K562 (cell line): ENCODE results near the gene PSMB8.

Experiments
- CREB1 ChIP-seq, 2 experiments: sonication (generic) in 1 of 2; formaldehyde crosslinking in 1 of 2; IDR thresholded peaks; 2 replicates each; pipeline versions ENCODE4 v1.6.1 to v1.8.0; 2012 to 2022; ENCODE audit warnings: inconsistent platforms in 1 of 2, mild to moderate bottlenecking in 1 of 2, missing genetic modification reagents in 1 of 2, moderate library complexity in 1 of 2
- HLTF ChIP-seq: fragments of 450-650 bp; IDR thresholded peaks from 2 replicates; pipeline ENCODE4 v1.6.1; 2016
- HMG20B ChIP-seq: fragments of 250-450 bp; sonication (Bioruptor Pico); IDR thresholded peaks from 2 replicates; pipeline ENCODE4 v1.5.0; 2021; ENCODE audit warnings: mild to moderate bottlenecking
- TCFL5 ChIP-seq: fragments of 250-450 bp; sonication (Bioruptor Pico); conservative IDR thresholded peaks from 2 replicates; pipeline ENCODE4 v1.6.1; 2021; ENCODE audit warnings: mild to moderate bottlenecking, moderate library complexity, matching md5 sums
- TF ChIP-seq, protein P1 (sequence below): sonication (generic); formaldehyde crosslinking; IDR thresholded peaks from 2 replicates; pipeline ENCODE4 v1.8.0; 2022; ENCODE audit warnings: mild to moderate bottlenecking, missing genetic modification reagents, borderline replicate concordance
- TF ChIP-seq, protein P2 (sequence below): fragments of 250-450 bp; sonication (Bioruptor Pico); IDR thresholded peaks from 2 replicates; pipeline ENCODE4 v1.8.0; 2021; ENCODE audit warnings: mild to moderate bottlenecking, moderate library complexity
- TF ChIP-seq, protein P3 (sequence below), 2 experiments: fragments of 150-350 bp in 1 of 2; IDR thresholded peaks; 2 replicates each; pipeline ENCODE4 v1.6.1; 2012 to 2016; ENCODE audit warnings: low read depth in 2 of 2, low read length in 2 of 2, mild to moderate bottlenecking in 1 of 2, moderate library complexity in 1 of 2
- TF ChIP-seq, protein P4 (sequence below): sonication (generic); formaldehyde crosslinking; IDR thresholded peaks from 2 replicates; pipeline ENCODE4 v1.8.0; 2022; ENCODE audit warnings: mild to moderate bottlenecking, low read depth, missing genetic modification reagents

DNA sequence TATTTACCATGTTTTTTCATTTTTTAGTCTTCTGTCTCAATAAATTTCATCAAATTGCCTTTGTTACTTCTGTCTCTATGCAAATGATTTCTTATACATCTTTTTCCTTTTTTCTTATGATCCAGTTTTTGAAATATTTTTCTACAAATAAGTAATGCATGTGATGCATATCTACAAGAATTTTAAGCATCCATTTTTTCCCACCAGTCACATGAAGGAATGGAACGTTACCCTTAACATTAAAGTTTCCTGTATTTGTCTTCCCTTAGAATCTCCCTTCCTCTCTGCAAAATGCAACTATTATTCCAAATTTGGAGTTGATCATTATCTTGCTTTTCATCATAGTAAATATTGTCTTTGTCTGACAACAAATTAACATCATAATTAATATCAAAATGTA is 45.7 kb upstream of the PSMB8 start:
- TF ChIP-seq TCFL5 (CRISPR knock-in tag): no peak
- TF ChIP-seq, protein P1, sequence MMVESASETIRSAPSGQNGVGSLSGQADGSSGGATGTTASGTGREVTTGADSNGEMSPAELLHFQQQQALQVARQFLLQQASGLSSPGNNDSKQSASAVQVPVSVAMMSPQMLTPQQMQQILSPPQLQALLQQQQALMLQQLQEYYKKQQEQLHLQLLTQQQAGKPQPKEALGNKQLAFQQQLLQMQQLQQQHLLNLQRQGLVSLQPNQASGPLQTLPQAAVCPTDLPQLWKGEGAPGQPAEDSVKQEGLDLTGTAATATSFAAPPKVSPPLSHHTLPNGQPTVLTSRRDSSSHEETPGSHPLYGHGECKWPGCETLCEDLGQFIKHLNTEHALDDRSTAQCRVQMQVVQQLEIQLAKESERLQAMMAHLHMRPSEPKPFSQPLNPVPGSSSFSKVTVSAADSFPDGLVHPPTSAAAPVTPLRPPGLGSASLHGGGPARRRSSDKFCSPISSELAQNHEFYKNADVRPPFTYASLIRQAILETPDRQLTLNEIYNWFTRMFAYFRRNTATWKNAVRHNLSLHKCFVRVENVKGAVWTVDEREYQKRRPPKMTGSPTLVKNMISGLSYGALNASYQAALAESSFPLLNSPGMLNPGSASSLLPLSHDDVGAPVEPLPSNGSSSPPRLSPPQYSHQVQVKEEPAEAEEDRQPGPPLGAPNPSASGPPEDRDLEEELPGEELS (CRISPR knock-in tag): no peak
- no peak for TF ChIP-seq HLTF
- TF ChIP-seq CREB1 (IDR thresholded peaks at IDR 0.05): no peak
- no peak for TF ChIP-seq CREB1 (CRISPR knock-in tag; IDR thresholded peaks at IDR 0.05)
- TF ChIP-seq, protein P2, sequence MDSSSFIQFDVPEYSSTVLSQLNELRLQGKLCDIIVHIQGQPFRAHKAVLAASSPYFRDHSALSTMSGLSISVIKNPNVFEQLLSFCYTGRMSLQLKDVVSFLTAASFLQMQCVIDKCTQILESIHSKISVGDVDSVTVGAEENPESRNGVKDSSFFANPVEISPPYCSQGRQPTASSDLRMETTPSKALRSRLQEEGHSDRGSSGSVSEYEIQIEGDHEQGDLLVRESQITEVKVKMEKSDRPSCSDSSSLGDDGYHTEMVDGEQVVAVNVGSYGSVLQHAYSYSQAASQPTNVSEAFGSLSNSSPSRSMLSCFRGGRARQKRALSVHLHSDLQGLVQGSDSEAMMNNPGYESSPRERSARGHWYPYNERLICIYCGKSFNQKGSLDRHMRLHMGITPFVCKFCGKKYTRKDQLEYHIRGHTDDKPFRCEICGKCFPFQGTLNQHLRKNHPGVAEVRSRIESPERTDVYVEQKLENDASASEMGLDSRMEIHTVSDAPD (CRISPR knock-in tag): no peak
- no peak for TF ChIP-seq HMG20B (CRISPR knock-in tag)
- TF ChIP-seq, protein P3, sequence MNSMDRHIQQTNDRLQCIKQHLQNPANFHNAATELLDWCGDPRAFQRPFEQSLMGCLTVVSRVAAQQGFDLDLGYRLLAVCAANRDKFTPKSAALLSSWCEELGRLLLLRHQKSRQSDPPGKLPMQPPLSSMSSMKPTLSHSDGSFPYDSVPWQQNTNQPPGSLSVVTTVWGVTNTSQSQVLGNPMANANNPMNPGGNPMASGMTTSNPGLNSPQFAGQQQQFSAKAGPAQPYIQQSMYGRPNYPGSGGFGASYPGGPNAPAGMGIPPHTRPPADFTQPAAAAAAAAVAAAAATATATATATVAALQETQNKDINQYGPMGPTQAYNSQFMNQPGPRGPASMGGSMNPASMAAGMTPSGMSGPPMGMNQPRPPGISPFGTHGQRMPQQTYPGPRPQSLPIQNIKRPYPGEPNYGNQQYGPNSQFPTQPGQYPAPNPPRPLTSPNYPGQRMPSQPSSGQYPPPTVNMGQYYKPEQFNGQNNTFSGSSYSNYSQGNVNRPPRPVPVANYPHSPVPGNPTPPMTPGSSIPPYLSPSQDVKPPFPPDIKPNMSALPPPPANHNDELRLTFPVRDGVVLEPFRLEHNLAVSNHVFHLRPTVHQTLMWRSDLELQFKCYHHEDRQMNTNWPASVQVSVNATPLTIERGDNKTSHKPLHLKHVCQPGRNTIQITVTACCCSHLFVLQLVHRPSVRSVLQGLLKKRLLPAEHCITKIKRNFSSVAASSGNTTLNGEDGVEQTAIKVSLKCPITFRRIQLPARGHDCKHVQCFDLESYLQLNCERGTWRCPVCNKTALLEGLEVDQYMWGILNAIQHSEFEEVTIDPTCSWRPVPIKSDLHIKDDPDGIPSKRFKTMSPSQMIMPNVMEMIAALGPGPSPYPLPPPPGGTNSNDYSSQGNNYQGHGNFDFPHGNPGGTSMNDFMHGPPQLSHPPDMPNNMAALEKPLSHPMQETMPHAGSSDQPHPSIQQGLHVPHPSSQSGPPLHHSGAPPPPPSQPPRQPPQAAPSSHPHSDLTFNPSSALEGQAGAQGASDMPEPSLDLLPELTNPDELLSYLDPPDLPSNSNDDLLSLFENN (IDR thresholded peaks at IDR 0.05; ENCODE audit: low read depth in 2 of 2, low read length in 2 of 2): no peak
- TF ChIP-seq, protein P4, sequence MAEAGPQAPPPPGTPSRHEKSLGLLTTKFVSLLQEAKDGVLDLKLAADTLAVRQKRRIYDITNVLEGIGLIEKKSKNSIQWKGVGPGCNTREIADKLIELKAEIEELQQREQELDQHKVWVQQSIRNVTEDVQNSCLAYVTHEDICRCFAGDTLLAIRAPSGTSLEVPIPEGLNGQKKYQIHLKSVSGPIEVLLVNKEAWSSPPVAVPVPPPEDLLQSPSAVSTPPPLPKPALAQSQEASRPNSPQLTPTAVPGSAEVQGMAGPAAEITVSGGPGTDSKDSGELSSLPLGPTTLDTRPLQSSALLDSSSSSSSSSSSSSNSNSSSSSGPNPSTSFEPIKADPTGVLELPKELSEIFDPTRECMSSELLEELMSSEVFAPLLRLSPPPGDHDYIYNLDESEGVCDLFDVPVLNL (CRISPR knock-in tag): no peak
